Measurements from ENCODE around the gene ITPRIPL1. TPM values are rescaled to one million over a fixed set of nuclear protein-coding genes. Genes with fewer than 3 reads are reported as not detected.
A peak's percentile ranks its signal among the peaks of the same experiment; 100 is the strongest.

ITPRIPL1 gene, protein sequence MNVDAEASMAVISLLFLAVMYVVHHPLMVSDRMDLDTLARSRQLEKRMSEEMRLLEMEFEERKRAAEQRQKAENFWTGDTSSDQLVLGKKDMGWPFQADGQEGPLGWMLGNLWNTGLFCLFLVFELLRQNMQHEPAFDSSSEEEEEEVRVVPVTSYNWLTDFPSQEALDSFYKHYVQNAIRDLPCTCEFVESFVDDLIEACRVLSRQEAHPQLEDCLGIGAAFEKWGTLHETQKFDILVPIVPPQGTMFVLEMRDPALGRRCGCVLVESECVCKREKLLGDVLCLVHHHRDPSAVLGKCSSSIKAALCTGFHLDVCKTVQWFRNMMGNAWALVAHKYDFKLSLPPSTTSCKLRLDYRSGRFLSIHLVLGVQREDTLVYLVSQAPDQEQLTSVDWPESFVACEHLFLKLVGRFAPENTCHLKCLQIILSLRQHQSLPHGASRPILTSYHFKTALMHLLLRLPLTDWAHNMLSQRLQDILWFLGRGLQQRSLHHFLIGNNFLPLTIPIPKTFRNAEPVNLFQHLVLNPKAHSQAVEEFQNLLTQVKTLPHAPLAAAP
- 1 to 10 TPM; 1.3 to 2.3 TPM for total RNA-seq
- 1 to 10 TPM; 4.2 to 6.1 (median 5.4) TPM for polyA plus RNA-seq (ENCODE audit: insufficient read length in 6 of 6)
- long read RNA-seq, donor 1, full-length matches to known transcripts = 3 of 3 reads
- long read RNA-seq, donor 1, partial matches to known transcripts = 0 of 3 reads
- long read RNA-seq, donor 1, other reads (novel, unspliced or antisense) = 0 of 3 reads
- long read RNA-seq, donor 2, full-length matches to known transcripts = 12 of 12 reads
- long read RNA-seq, donor 2, partial matches to known transcripts = 0 of 12 reads
- long read RNA-seq, donor 2, other reads (novel, unspliced or antisense) = 0 of 12 reads
- long read RNA-seq, donor 3, full-length matches to known transcripts = 4 of 4 reads
- long read RNA-seq, donor 3, partial matches to known transcripts = 0 of 4 reads
- long read RNA-seq, donor 3, other reads (novel, unspliced or antisense) = 0 of 4 reads
- long read RNA-seq, donor 4 = 0 reads
- long read RNA-seq, donor 5, full-length matches to known transcripts = 11 of 11 reads
- long read RNA-seq, donor 5, partial matches to known transcripts = 0 of 11 reads
- long read RNA-seq, donor 5, other reads (novel, unspliced or antisense) = 0 of 11 reads
- long read RNA-seq, donor 6, full-length matches to known transcripts = 8 of 8 reads
- long read RNA-seq, donor 6, partial matches to known transcripts = 0 of 8 reads
- long read RNA-seq, donor 6, other reads (novel, unspliced or antisense) = 0 of 8 reads
- long read RNA-seq, donor 7, full-length matches to known transcripts = 5 of 5 reads
- long read RNA-seq, donor 7, partial matches to known transcripts = 0 of 5 reads
- long read RNA-seq, donor 7, other reads (novel, unspliced or antisense) = 0 of 5 reads
- long read RNA-seq, donor 8, full-length matches to known transcripts = 9 of 9 reads
- long read RNA-seq, donor 8, partial matches to known transcripts = 0 of 9 reads
- long read RNA-seq, donor 8, other reads (novel, unspliced or antisense) = 0 of 9 reads
- long read RNA-seq, donor 9 = 0 reads
- long read RNA-seq, donor 10, partial matches to known transcripts = 0 of 1 reads
- long read RNA-seq, donor 10, other reads (novel, unspliced or antisense) = 0 of 1 reads
- long read RNA-seq, donor 11, full-length matches to known transcripts = 6 of 6 reads
- long read RNA-seq, donor 11, partial matches to known transcripts = 0 of 6 reads
- long read RNA-seq, donor 11, other reads (novel, unspliced or antisense) = 0 of 6 reads
- long read RNA-seq, donor 12, full-length matches to known transcripts = 9 of 9 reads
- long read RNA-seq, donor 12, partial matches to known transcripts = 0 of 9 reads
- long read RNA-seq, donor 12, other reads (novel, unspliced or antisense) = 0 of 9 reads

DNA sequence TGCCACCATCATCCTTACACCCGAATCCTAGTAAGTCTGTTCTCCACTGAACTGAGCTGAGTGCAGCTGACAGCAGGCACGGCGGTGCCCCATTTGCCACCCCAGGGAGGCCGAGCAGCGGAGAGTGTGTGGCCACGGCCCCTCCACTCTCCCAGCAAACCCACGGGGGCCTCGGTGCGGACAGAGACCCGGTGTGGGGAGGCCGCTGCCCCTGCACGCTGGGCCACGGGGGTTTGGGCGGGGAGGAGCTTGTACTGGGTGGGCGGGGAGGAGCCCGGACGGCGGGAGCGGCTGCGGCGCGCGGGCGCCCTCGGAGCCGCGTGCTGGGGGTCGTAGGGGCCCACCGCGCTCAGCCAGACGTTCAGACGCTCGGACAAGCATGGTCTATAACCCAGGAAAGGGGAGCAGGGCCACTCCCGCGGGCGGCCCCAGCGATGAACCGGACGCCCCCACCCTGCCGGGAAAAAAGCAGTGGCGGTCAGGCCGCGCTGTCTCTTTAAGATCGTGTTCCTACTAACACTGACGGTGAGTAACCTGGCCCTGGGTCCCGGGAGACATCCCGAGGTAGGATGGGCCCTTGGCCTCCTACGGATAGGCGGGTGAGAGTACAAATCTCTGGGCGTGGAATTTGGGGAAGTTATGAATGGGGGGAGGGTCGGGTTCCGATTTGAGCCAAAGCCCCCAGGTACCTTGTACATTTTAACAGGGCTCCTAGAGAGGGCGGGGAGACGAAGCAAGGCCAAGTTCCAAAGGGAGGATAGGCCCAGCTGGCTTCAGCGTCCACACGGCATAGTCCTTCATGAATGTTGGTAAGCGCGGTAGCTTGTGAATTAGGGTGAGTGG, at the start of gene ITPRIPL1:
ITPRIPL1 (plus strand) TSS at position 277 of the 843 bp plus-strand sequence; CDS start at position 800, 523 bp downstream.
- Histone ChIP-seq H3K4me3 (peak within 1 kb of the TSS; percentile 42 to 48), H3K36me3 (no peaks in the 10 kb centered on the region), H3K4me1 (peaks cover 3 to 40% of the 10 kb centered on the region in 2 donors), H3K9me3 (no peaks in the 10 kb centered on the region), H3K27ac (peak within 1 kb of the TSS in 1 of 2 donors; percentile 42), H3K27me3 (peaks cover 25 to 62% of the 10 kb centered on the region in 2 donors)
- DNase-seq (peak in 2 of 4 donors; percentile 15 to 84), ATAC-seq (peak; percentile 32)
- intact Hi-C loops (cut with DNase I) = no loop called here
- TF ChIP-seq, protein P1, sequence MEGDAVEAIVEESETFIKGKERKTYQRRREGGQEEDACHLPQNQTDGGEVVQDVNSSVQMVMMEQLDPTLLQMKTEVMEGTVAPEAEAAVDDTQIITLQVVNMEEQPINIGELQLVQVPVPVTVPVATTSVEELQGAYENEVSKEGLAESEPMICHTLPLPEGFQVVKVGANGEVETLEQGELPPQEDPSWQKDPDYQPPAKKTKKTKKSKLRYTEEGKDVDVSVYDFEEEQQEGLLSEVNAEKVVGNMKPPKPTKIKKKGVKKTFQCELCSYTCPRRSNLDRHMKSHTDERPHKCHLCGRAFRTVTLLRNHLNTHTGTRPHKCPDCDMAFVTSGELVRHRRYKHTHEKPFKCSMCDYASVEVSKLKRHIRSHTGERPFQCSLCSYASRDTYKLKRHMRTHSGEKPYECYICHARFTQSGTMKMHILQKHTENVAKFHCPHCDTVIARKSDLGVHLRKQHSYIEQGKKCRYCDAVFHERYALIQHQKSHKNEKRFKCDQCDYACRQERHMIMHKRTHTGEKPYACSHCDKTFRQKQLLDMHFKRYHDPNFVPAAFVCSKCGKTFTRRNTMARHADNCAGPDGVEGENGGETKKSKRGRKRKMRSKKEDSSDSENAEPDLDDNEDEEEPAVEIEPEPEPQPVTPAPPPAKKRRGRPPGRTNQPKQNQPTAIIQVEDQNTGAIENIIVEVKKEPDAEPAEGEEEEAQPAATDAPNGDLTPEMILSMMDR (IDR thresholded peaks at IDR 0.05) = no peak

DNA sequence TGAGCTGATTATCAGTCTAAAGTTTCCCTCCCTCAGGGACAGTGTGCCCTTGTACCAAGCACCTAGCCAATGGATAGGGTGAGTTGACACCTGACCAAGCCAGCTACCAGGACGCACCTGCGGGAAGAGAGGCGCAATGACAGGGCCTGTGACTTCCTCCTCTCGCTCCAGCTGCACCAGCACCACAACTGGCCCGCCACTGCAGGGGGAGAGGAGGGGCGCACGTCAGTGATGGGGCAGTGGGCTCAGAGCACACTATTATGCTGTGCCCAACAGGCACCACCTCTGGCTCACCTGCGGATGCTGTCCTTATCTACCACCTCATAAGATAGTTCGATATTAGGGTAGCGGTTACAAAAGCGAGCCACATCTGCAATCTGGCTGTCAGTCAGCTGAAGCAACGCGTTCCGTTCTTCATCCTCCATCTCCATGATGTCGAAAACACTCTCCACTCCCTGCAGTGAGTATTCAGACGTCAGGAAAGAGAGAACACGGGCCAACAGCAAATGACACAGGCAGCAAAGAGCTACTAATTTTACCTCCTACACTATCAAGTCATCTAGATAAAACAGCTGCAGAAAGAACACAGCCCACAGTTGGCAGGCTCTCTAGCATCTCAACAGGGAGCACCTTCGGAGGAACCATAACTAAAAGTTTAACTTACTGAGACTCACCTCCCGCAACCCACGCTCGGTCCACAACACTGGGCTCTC, 48.2 kb upstream of the ITPRIPL1 start:
- intact Hi-C loops (cut with DNase I) = no loop called here
- Histone ChIP-seq H3K4me1 (no peaks in the 10 kb centered on the region), H3K27me3 (no peaks in the 10 kb centered on the region), H3K4me3 (no peak overlapping the region), H3K9me3 (no peaks in the 10 kb centered on the region), H3K27ac (no peak overlapping the region), H3K36me3 (peaks cover 0 to 100% of the 10 kb centered on the region in 2 donors)
- DNase-seq (no peak), ATAC-seq (no peak)
- TF ChIP-seq, protein P1 (IDR thresholded peaks at IDR 0.05) = no peak

DNA sequence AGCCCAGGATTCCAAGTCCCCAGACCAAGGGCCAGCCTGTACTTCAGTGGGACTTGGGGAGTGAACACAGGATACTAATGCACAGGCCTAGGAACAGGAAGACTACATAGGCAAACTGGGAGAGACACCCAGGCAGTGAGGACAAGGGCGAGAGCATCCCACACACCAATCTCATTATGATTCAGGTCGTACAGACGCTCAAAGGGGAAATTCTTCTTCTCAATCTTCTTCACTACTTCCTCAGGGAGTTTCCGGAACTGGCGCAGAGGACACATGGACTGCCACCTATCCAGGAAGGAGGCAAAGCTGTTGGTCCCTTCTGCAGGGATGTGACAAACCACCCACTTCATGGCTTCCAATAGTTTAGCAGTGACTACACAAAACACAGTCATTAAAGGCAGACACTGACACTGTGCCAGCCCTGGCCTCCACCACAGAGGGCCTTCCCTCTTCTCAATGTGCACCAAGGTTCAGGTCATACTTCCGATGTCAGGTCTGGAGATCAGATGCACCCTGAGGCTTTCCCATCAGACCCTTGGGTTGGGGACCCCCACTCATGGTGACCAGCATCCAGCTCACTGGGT, 37.8 kb upstream of the ITPRIPL1 start:
- peaks cover 12 to 100% of the 10 kb centered on the region in 2 donors for H3K36me3 ChIP-seq
- intact Hi-C loops (cut with DNase I) = no loop called here
- TF ChIP-seq, protein P1 (IDR thresholded peaks at IDR 0.05) = no peak

More for the DNA sequence above, 37.8 kb upstream of the ITPRIPL1 start:
- Histone ChIP-seq H3K4me1 (no peaks in the 10 kb centered on the region), H3K27ac (no peak overlapping the region), H3K4me3 (no peak overlapping the region), H3K27me3 (no peaks in the 10 kb centered on the region), H3K9me3 (no peaks in the 10 kb centered on the region)
- DNase-seq (no peak), ATAC-seq (no peak)

Measured in left lung (tissue), 14 donors.